Endothelial cell of umbilical vein (primary cell): Measurements from ENCODE around the gene B4GALNT1.

Source experiments
- MAX ChIP-seq: IDR thresholded peaks from 2 replicates; pipeline ENCODE4 v1.6.1; 2011; ENCODE audit not compliant: insufficient read depth, insufficient read length
- POLR2A ChIP-seq: IDR thresholded peaks from 2 replicates; pipeline ENCODE4 v1.6.1; 2012; ENCODE audit warnings: low read depth, mild to moderate bottlenecking, control low read depth, low read length

GRCh38 chr12:57602544-57602943, 30.5 kb downstream of the B4GALNT1 start:
- TF ChIP-seq POLR2A: no peak
- TF ChIP-seq MAX: no peak
